Measurements from ENCODE around the gene EIF2S3.

Gene EIF2S3

DNA sequence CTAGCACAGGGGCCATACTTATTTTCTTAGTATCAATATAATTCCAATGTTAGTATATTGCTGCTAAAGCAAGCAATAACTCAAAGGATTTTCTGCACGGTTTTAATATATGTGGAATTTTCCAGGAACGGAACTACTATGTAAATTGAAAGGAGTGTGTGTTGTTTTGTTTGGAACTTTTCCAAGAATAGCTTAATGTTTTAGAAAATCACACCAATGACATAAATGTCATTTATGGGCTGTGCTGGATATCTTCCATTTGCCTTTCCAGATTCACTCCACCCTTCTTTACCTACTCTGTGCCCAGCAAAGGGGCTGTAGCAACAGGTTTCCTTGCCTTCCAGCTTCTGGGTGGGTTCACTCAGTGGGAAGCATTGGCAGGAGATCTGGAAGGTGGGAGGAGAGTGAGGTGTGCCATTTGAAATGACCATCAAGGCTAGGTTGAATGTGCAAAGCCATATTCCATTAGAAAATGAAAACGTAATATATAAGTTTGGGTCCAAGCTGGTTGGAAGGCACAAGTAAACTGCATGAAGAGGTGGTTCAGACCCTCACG lies 69.6 kb downstream of the EIF2S3 start:
- Histone ChIP-seq H3K27me3 (ENCODE audit: control insufficient read depth, insufficient read depth, low read length, poor library complexity, severe bottlenecking) (no peaks in the 10 kb centered on the region), H3K36me3 (ENCODE audit: control insufficient read depth, insufficient read depth, low read length) (no peaks in the 10 kb centered on the region), H3K9me3 (ENCODE audit: control insufficient read depth, low read length) (no peaks in the 10 kb centered on the region), H3K4me1 (ENCODE audit: control insufficient read depth, insufficient read depth, low read length) (no peaks in the 10 kb centered on the region), H3K27ac (ENCODE audit: insufficient read depth, low read depth, low read length, poor library complexity, severe bottlenecking) (no peak overlapping the region), H3K4me3 (ENCODE audit: insufficient read depth, low read depth, low read length) (no peak overlapping the region)
- WGBS, 2 experiments: 97 to 99% methylated on average over 2 to 3 of the region's 4 CpGs

DNA sequence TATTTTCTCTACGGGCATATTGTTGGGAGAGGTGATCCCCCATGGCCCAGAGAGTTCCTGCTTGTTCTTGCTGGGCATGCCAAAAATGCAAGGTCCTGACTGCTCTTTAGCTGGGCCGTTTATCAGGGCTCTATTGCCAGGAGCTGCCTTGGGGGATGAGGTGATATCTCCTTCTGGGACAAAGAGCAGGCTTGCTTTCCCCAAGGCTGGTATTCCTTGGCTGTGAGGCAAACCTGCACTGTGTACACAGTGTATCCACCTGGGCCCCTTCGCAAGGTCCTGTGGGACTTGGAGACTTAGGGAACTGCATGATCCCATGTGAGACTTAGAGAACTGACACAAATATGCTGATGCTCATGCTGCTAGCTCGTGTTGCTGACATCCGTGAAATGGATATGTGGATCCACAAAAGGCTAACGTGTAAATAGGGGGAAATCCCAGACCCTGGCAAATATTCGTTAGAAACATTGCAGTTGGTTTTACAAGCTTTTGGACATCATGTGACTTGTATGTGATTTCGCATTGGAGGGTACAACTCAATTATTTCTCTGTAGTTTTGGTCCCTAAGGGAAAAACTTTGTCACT lies 70.4 kb downstream of the EIF2S3 start:
- Histone ChIP-seq H3K4me3 (ENCODE audit: insufficient read depth, low read depth, low read length) (no peak overlapping the region), H3K27ac (ENCODE audit: insufficient read depth, low read depth, low read length, poor library complexity, severe bottlenecking) (no peak overlapping the region), H3K9me3 (ENCODE audit: control insufficient read depth, low read length) (no peaks in the 10 kb centered on the region), H3K27me3 (ENCODE audit: control insufficient read depth, insufficient read depth, low read length, poor library complexity, severe bottlenecking) (no peaks in the 10 kb centered on the region), H3K4me1 (ENCODE audit: control insufficient read depth, insufficient read depth, low read length) (no peaks in the 10 kb centered on the region), H3K36me3 (ENCODE audit: control insufficient read depth, insufficient read depth, low read length) (no peaks in the 10 kb centered on the region)
- 83 to 86% methylated on average over 8 of the region's 8 CpGs for WGBS, 2 experiments

Data from ectodermal cell (in vitro differentiated cells).